Nephron progenitor cell (in vitro differentiated cells): ENCODE measurements around the gene BPIFB4.
"Not testable (repeated sequence)": the region's sequence is repeated elsewhere in the genome, so short reads cannot be mapped to it uniquely, and the experiment has no call there.

ENCODE experiments used
- DNase-seq: peaks from one replicate; pipeline ENCODE4 v3.0.0; 2021
- H3K27ac Mint-ChIP-seq: 2 replicates; pipeline ENCODE4 v1.8.0; 2021; ENCODE audit warnings: mild to moderate bottlenecking, moderate library complexity, mixed read lengths
- H3K27me3 Mint-ChIP-seq: 2 replicates; pipeline ENCODE4 v1.8.0; 2021; ENCODE audit warnings: mild to moderate bottlenecking, low read depth, mixed read lengths; ENCODE audit not compliant: poor library complexity
- H3K36me3 Mint-ChIP-seq: 2 replicates; pipeline ENCODE4 v1.8.0; 2021; ENCODE audit warnings: low read depth, mixed read lengths
- H3K4me1 Mint-ChIP-seq: 2 replicates; pipeline ENCODE4 v1.8.0; 2021; ENCODE audit warnings: mixed read lengths
- H3K4me3 Mint-ChIP-seq: 2 replicates; pipeline ENCODE4 v1.8.0; 2021; ENCODE audit warnings: mild to moderate bottlenecking, moderate library complexity, mixed read lengths
- H3K9me3 Mint-ChIP-seq: 2 replicates; pipeline ENCODE4 v1.8.0; 2021; ENCODE audit warnings: mild to moderate bottlenecking, moderate library complexity, mixed read lengths
- CTCF ChIP-seq: fragments of 200-600 bp; sonication (generic); IDR thresholded peaks from 2 replicates; pipeline ENCODE4 v1.5.0; 2021; ENCODE audit warnings: antibody characterized with exemption

Gene BPIFB4

GRCh38 chr20:33112547-33113386 is 33.3 kb downstream of the BPIFB4 start:
- H3K4me3 Mint-ChIP-seq, result no peak overlapping the region
- H3K36me3 Mint-ChIP-seq, result no peaks in the 10 kb centered on the region
- peaks cover 4% of the 10 kb centered on the region for H3K27me3 Mint-ChIP-seq
- H3K4me1 Mint-ChIP-seq, result no peaks in the 10 kb centered on the region
- TF ChIP-seq CTCF, result no peak
- peaks cover 30% of the 10 kb centered on the region for H3K9me3 Mint-ChIP-seq
- DNase-seq, result no peak
- H3K27ac Mint-ChIP-seq, result no peak overlapping the region

- Mint-ChIP-seq H3K27ac (no peak overlapping the region), H3K36me3 (no peaks in the 10 kb centered on the region), H3K27me3 (peaks cover 3% of the 10 kb centered on the region), H3K9me3 (peaks cover 30% of the 10 kb centered on the region), H3K4me1 (no peaks in the 10 kb centered on the region), H3K4me3 (no peak overlapping the region)
- TF ChIP-seq CTCF, result no peak
- DNase-seq, result no peak
These were observed 34.0 kb downstream of the BPIFB4 start for GRCh38 chr20:33113387-33113908.

GRCh38 chr20:33115501-33115900 is 36.1 kb downstream of the BPIFB4 start:
- H3K4me1 Mint-ChIP-seq, H3K27ac Mint-ChIP-seq: not testable (repeated sequence)

GRCh38 chr20:33119725-33120720 is 40.6 kb downstream of the BPIFB4 start:
- Mint-ChIP-seq H3K4me1 (no peaks in the 10 kb centered on the region), H3K36me3 (no peaks in the 10 kb centered on the region), H3K27me3 (peaks cover 25% of the 10 kb centered on the region), H3K4me3 (no peak overlapping the region), H3K9me3 (peaks cover 19% of the 10 kb centered on the region), H3K27ac (no peak overlapping the region)
- no peak for DNase-seq
- no peak for TF ChIP-seq CTCF

More at GRCh38 chr20:33115501-33115900, 36.1 kb downstream of the BPIFB4 start:
- H3K36me3 Mint-ChIP-seq, DNase-seq, H3K4me3 Mint-ChIP-seq, H3K27me3 Mint-ChIP-seq: not testable (repeated sequence)
- peaks cover 30% of the 10 kb centered on the region for H3K9me3 Mint-ChIP-seq

- Mint-ChIP-seq H3K27me3 (peaks cover 25% of the 10 kb centered on the region), H3K9me3 (peaks cover 17% of the 10 kb centered on the region), H3K4me3 (no peak overlapping the region), H3K27ac (no peak overlapping the region), H3K36me3 (no peaks in the 10 kb centered on the region), H3K4me1 (no peaks in the 10 kb centered on the region)
- DNase-seq, result no peak
- no peak for TF ChIP-seq CTCF
These were observed 41.5 kb downstream of the BPIFB4 start for GRCh38 chr20:33120934-33121333.

- not testable (repeated sequence) for DNase-seq, H3K36me3 Mint-ChIP-seq, H3K4me3 Mint-ChIP-seq, H3K4me1 Mint-ChIP-seq, H3K27ac Mint-ChIP-seq
- peaks cover 11% of the 10 kb centered on the region for H3K9me3 Mint-ChIP-seq
- H3K27me3 Mint-ChIP-seq, result peaks cover 34% of the 10 kb centered on the region
These were observed 42.9 kb downstream of the BPIFB4 start for GRCh38 chr20:33122297-33122696.
